DOHH2 (cell line): Measurements from ENCODE around the gene TMEFF2.

ENCODE experiments used
- CTCF ChIP-seq: fragments of 200-600 bp; sonication (generic); IDR thresholded peaks from one replicate; pipeline ENCODE4 v1.5.1; 2014; ENCODE audit warnings: antibody characterized with exemption, mild to moderate bottlenecking, low read depth, low read length; ENCODE audit not compliant: poor library complexity, severe bottlenecking
- EZH2phosphoT487 ChIP-seq: fragments of 200-600 bp; sonication (generic); IDR thresholded peaks from 2 replicates; pipeline ENCODE4 v1.6.1; 2017; ENCODE audit warnings: borderline replicate concordance, mild to moderate bottlenecking, antibody characterized with exemption, low read length, moderate library complexity, mixed read lengths

- TF ChIP-seq CTCF (no peak), EZH2phosphoT487 (no peak)
These were observed 54.4 kb downstream of the TMEFF2 start for GRCh38 chr2:192140236-192140839.
